ENCODE results near the gene MCM3.

The MCM3 gene

GRCh38 chr6:52244400-52244799 is 40.1 kb downstream of the MCM3 start, which contains the start of gene IL17F:
TSS of gene IL17F (minus strand) at chr6:52244500. CDS start at chr6:52244429, 71 bp downstream.
- no peak within 1 kb of the TSS for H3K4me3 ChIP-seq (ENCODE audit: low read length)
- no peak within 1 kb of the TSS for H3K9ac ChIP-seq (ENCODE audit: low read depth, low read length)
- no peaks in the 10 kb centered on the region for H3K27me3 ChIP-seq (ENCODE audit: insufficient read depth, low read length)
- no peaks in the 10 kb centered on the region for H3K9me3 ChIP-seq (ENCODE audit: insufficient read depth, low read depth, low read length)
- no peaks in the 10 kb centered on the region for H3K4me1 ChIP-seq (ENCODE audit: insufficient read depth, low read length)
- H3K27ac ChIP-seq (ENCODE audit: low read length): no peak within 1 kb of the TSS
- no peaks in the 10 kb centered on the region for H3K36me3 ChIP-seq (ENCODE audit: insufficient read depth, low read depth, low read length)

- Histone ChIP-seq H3K36me3 (ENCODE audit: insufficient read depth, low read depth, low read length) (no peaks in the 10 kb centered on the region), H3K4me3 (ENCODE audit: low read length) (no peak overlapping the region), H3K27ac (ENCODE audit: low read length) (no peak overlapping the region), H3K9me3 (ENCODE audit: insufficient read depth, low read depth, low read length) (no peaks in the 10 kb centered on the region), H3K4me1 (ENCODE audit: insufficient read depth, low read length) (no peaks in the 10 kb centered on the region), H3K9ac (ENCODE audit: low read depth, low read length) (no peak overlapping the region), H3K27me3 (ENCODE audit: insufficient read depth, low read length) (no peaks in the 10 kb centered on the region)
Observed at GRCh38 chr6:52243282-52243893, 41.2 kb downstream of the MCM3 start.

- H3K9me3 ChIP-seq (ENCODE audit: insufficient read depth, low read depth, low read length): no peaks in the 10 kb centered on the region
- no peak overlapping the region for H3K9ac ChIP-seq (ENCODE audit: low read depth, low read length)
- H3K4me3 ChIP-seq (ENCODE audit: low read length): no peak overlapping the region
- H3K4me1 ChIP-seq (ENCODE audit: insufficient read depth, low read length): no peaks in the 10 kb centered on the region
- no peaks in the 10 kb centered on the region for H3K36me3 ChIP-seq (ENCODE audit: insufficient read depth, low read depth, low read length)
- H3K27me3 ChIP-seq (ENCODE audit: insufficient read depth, low read length): no peaks in the 10 kb centered on the region
- no peak overlapping the region for H3K27ac ChIP-seq (ENCODE audit: low read length)
Observed at GRCh38 chr6:52241819-52242218, 42.7 kb downstream of the MCM3 start.

GRCh38 chr6:52233975-52234823 is 50.3 kb downstream of the MCM3 start:
- Histone ChIP-seq H3K9me3 (ENCODE audit: insufficient read depth, low read depth, low read length) (no peaks in the 10 kb centered on the region), H3K27me3 (ENCODE audit: insufficient read depth, low read length) (no peaks in the 10 kb centered on the region), H3K9ac (ENCODE audit: low read depth, low read length) (no peak overlapping the region), H3K36me3 (ENCODE audit: insufficient read depth, low read depth, low read length) (no peaks in the 10 kb centered on the region), H3K4me1 (ENCODE audit: insufficient read depth, low read length) (no peaks in the 10 kb centered on the region), H3K4me3 (ENCODE audit: low read length) (no peak overlapping the region), H3K27ac (ENCODE audit: low read length) (no peak overlapping the region)

GRCh38 chr6:52233005-52233404 is 51.5 kb downstream of the MCM3 start:
- H3K9ac ChIP-seq (ENCODE audit: low read depth, low read length): no peak overlapping the region
- no peak overlapping the region for H3K4me3 ChIP-seq (ENCODE audit: low read length)
- H3K36me3 ChIP-seq (ENCODE audit: insufficient read depth, low read depth, low read length): no peaks in the 10 kb centered on the region
- H3K27ac ChIP-seq (ENCODE audit: low read length): no peak overlapping the region
- no peaks in the 10 kb centered on the region for H3K9me3 ChIP-seq (ENCODE audit: insufficient read depth, low read depth, low read length)
- no peaks in the 10 kb centered on the region for H3K27me3 ChIP-seq (ENCODE audit: insufficient read depth, low read length)
- no peaks in the 10 kb centered on the region for H3K4me1 ChIP-seq (ENCODE audit: insufficient read depth, low read length)

- no peak overlapping the region for H3K9ac ChIP-seq (ENCODE audit: low read depth, low read length)
- no peak overlapping the region for H3K27ac ChIP-seq (ENCODE audit: low read length)
- no peaks in the 10 kb centered on the region for H3K9me3 ChIP-seq (ENCODE audit: insufficient read depth, low read depth, low read length)
- H3K36me3 ChIP-seq (ENCODE audit: insufficient read depth, low read depth, low read length): no peaks in the 10 kb centered on the region
- no peak overlapping the region for H3K4me3 ChIP-seq (ENCODE audit: low read length)
- no peaks in the 10 kb centered on the region for H3K4me1 ChIP-seq (ENCODE audit: insufficient read depth, low read length)
- H3K27me3 ChIP-seq (ENCODE audit: insufficient read depth, low read length): no peaks in the 10 kb centered on the region
Observed at GRCh38 chr6:52231406-52232127, 53.0 kb downstream of the MCM3 start.

GRCh38 chr6:52230685-52231084 is 53.9 kb downstream of the MCM3 start:
- Histone ChIP-seq H3K4me1 (ENCODE audit: insufficient read depth, low read length) (no peaks in the 10 kb centered on the region), H3K9me3 (ENCODE audit: insufficient read depth, low read depth, low read length) (no peaks in the 10 kb centered on the region), H3K9ac (ENCODE audit: low read depth, low read length) (no peak overlapping the region), H3K36me3 (ENCODE audit: insufficient read depth, low read depth, low read length) (no peaks in the 10 kb centered on the region), H3K27ac (ENCODE audit: low read length) (no peak overlapping the region), H3K27me3 (ENCODE audit: insufficient read depth, low read length) (no peaks in the 10 kb centered on the region), H3K4me3 (ENCODE audit: low read length) (no peak overlapping the region)

GRCh38 chr6:52227495-52227894 is 57.0 kb downstream of the MCM3 start:
- no peak overlapping the region for H3K4me3 ChIP-seq (ENCODE audit: low read length)
- H3K9ac ChIP-seq (ENCODE audit: low read depth, low read length): no peak overlapping the region
- no peaks in the 10 kb centered on the region for H3K4me1 ChIP-seq (ENCODE audit: insufficient read depth, low read length)
- no peaks in the 10 kb centered on the region; the same call in 1 of the 2 replicates for H3K27me3 ChIP-seq (ENCODE audit: insufficient read depth, low read length)
- H3K9me3 ChIP-seq (ENCODE audit: insufficient read depth, low read depth, low read length): no peaks in the 10 kb centered on the region
- no peak overlapping the region for H3K27ac ChIP-seq (ENCODE audit: low read length)
- H3K36me3 ChIP-seq (ENCODE audit: insufficient read depth, low read depth, low read length): no peaks in the 10 kb centered on the region

- Histone ChIP-seq H3K4me1 (ENCODE audit: insufficient read depth, low read length) (no peaks in the 10 kb centered on the region), H3K9ac (ENCODE audit: low read depth, low read length) (no peak overlapping the region), H3K36me3 (ENCODE audit: insufficient read depth, low read depth, low read length) (no peaks in the 10 kb centered on the region), H3K27me3 (ENCODE audit: insufficient read depth, low read length) (no peaks in the 10 kb centered on the region; the same call in 1 of the 2 replicates), H3K27ac (ENCODE audit: low read length) (no peak overlapping the region), H3K4me3 (ENCODE audit: low read length) (no peak overlapping the region), H3K9me3 (ENCODE audit: insufficient read depth, low read depth, low read length) (no peaks in the 10 kb centered on the region)
Observed at GRCh38 chr6:52221302-52221701, 63.2 kb downstream of the MCM3 start.

- H3K4me3 ChIP-seq (ENCODE audit: low read length): no peak overlapping the region
- no peaks in the 10 kb centered on the region for H3K9me3 ChIP-seq (ENCODE audit: insufficient read depth, low read depth, low read length)
- no peaks in the 10 kb centered on the region for H3K4me1 ChIP-seq (ENCODE audit: insufficient read depth, low read length)
- H3K9ac ChIP-seq (ENCODE audit: low read depth, low read length): no peak overlapping the region
- no peak overlapping the region for H3K27ac ChIP-seq (ENCODE audit: low read length)
- no peaks in the 10 kb centered on the region for H3K36me3 ChIP-seq (ENCODE audit: insufficient read depth, low read depth, low read length)
- no peaks in the 10 kb centered on the region for H3K27me3 ChIP-seq (ENCODE audit: insufficient read depth, low read length)
Observed at GRCh38 chr6:52217761-52218160, 66.8 kb downstream of the MCM3 start.

GRCh38 chr6:52216932-52217575 is 67.5 kb downstream of the MCM3 start:
- no peak overlapping the region for H3K4me3 ChIP-seq (ENCODE audit: low read length)
- no peaks in the 10 kb centered on the region for H3K36me3 ChIP-seq (ENCODE audit: insufficient read depth, low read depth, low read length)
- no peaks in the 10 kb centered on the region; the same call in 1 of the 2 replicates for H3K4me1 ChIP-seq (ENCODE audit: insufficient read depth, low read length)
- no peaks in the 10 kb centered on the region for H3K27me3 ChIP-seq (ENCODE audit: insufficient read depth, low read length)
- H3K9ac ChIP-seq (ENCODE audit: low read depth, low read length): no peak overlapping the region
- H3K9me3 ChIP-seq (ENCODE audit: insufficient read depth, low read depth, low read length): no peaks in the 10 kb centered on the region
- no peak overlapping the region for H3K27ac ChIP-seq (ENCODE audit: low read length)

Measured in iPS-20b (cell line).